HepG2 (cell line): ENCODE results near the gene ALCAM. TPM values are rescaled to one million over a fixed set of nuclear protein-coding genes. Genes with fewer than 3 reads are reported as not detected.

ENCODE experiments used
- ARID2 ChIP-seq: sonication (generic); formaldehyde crosslinking; IDR thresholded peaks from 2 replicates; pipeline ENCODE4 v1.8.1; 2022; ENCODE audit warnings: mild to moderate bottlenecking, missing genetic modification reagents, borderline replicate concordance
- ETV6 ChIP-seq: sonication (generic); formaldehyde crosslinking; conservative IDR thresholded peaks from 2 replicates; pipeline ENCODE4 v1.4.0; 2020; ENCODE audit warnings: missing genetic modification reagents
- FOXO1 ChIP-seq: sonication (generic); formaldehyde crosslinking; IDR thresholded peaks from 2 replicates; pipeline ENCODE4 v1.4.0; 2020; ENCODE audit warnings: missing genetic modification reagents
- GPN1 ChIP-seq: sonication (generic); formaldehyde crosslinking; IDR thresholded peaks from 2 replicates; pipeline ENCODE4 v1.5.1; 2020; ENCODE audit warnings: missing genetic modification reagents, borderline replicate concordance
- HMG20B ChIP-seq: conservative IDR thresholded peaks from 2 replicates; pipeline ENCODE4 v1.6.1; 2016; ENCODE audit warnings: missing genetic modification reagents, missing compliant biosample characterization
- JARID2 ChIP-seq: sonication (generic); formaldehyde crosslinking; IDR thresholded peaks from 2 replicates; pipeline ENCODE4 v1.8.1; 2023; ENCODE audit warnings: missing genetic modification reagents, inconsistent platforms; ENCODE audit not compliant: insufficient replicate concordance
- KDM1A ChIP-seq: IDR thresholded peaks from 2 replicates; pipeline ENCODE4 v1.6.1; 2016; ENCODE audit warnings: missing compliant biosample characterization
- SMAD1 ChIP-seq: sonication (generic); formaldehyde crosslinking; IDR thresholded peaks from 2 replicates; pipeline ENCODE4 v1.4.0; 2020; ENCODE audit warnings: missing genetic modification reagents, low read depth, mild to moderate bottlenecking, borderline replicate concordance
- TEAD3 ChIP-seq: optimal IDR thresholded peaks from 2 replicates; pipeline ENCODE3; 2016; ENCODE audit warnings: borderline replicate concordance
- ZNF296 ChIP-seq: sonication (generic); formaldehyde crosslinking; conservative IDR thresholded peaks from 2 replicates; pipeline ENCODE4 v1.5.0; 2020; ENCODE audit warnings: mild to moderate bottlenecking, missing genetic modification reagents
- ZNF496 ChIP-seq: sonication (generic); formaldehyde crosslinking; IDR thresholded peaks from 2 replicates; pipeline ENCODE4 v1.8.1; 2023; ENCODE audit warnings: mild to moderate bottlenecking, moderate library complexity, missing genetic modification reagents; ENCODE audit not compliant: insufficient replicate concordance
- ZNF629 ChIP-seq: sonication (generic); formaldehyde crosslinking; conservative IDR thresholded peaks from 2 replicates; pipeline ENCODE4 v1.5.0; 2020; ENCODE audit warnings: missing genetic modification reagents
- ZNF761 ChIP-seq: sonication (generic); formaldehyde crosslinking; conservative IDR thresholded peaks from 2 replicates; pipeline ENCODE4 v1.4.0; 2020; ENCODE audit warnings: mild to moderate bottlenecking, missing genetic modification reagents
- ZNF878 ChIP-seq: sonication (generic); formaldehyde crosslinking; IDR thresholded peaks from 2 replicates; pipeline ENCODE4 v1.8.1; 2023; ENCODE audit warnings: mild to moderate bottlenecking, missing genetic modification reagents, moderate library complexity
- polyA plus RNA-seq, 8 experiments: library from polyadenylated mRNA; depleted of rRNA in 3 of 8; stranded (reverse) in 7 of 8; unstranded in 1 of 8; fragments of >200 nt; fragmentation: Illumina TruSeq in 4 of 8; extraction: Trizol in 4 of 8; gene quantifications; 2 replicates each; pipeline versions ENCODE4 v1.2.1 to v1.2.3, GENCODE V29; 2011 to 2016; ENCODE audit warnings: low read depth in 4 of 8, missing spikeins in 1 of 8, mixed read lengths in 1 of 8; ENCODE audit not compliant: insufficient read depth in 1 of 8
- total RNA-seq, 5 experiments: library from RNA; depleted of rRNA; stranded (reverse); fragments of >200 nt; fragmentation: Illumina TruSeq; extraction: Trizol; gene quantifications; 2 replicates each; pipeline ENCODE4 v1.2.3, GENCODE V29; 2016; ENCODE audit warnings: low read depth in 1 of 5
- TF ChIP-seq, protein P1 (sequence below): sonication (generic); formaldehyde crosslinking; IDR thresholded peaks from 2 replicates; pipeline ENCODE4 v1.4.0; 2020; ENCODE audit warnings: mild to moderate bottlenecking, missing genetic modification reagents
- TF ChIP-seq, protein P2 (sequence below): sonication (generic); formaldehyde crosslinking; IDR thresholded peaks from 2 replicates; pipeline ENCODE4 v1.4.0; 2020; ENCODE audit warnings: missing genetic modification reagents, borderline replicate concordance
- TF ChIP-seq, protein P3 (sequence below): sonication (generic); formaldehyde crosslinking; IDR thresholded peaks from 2 replicates; pipeline ENCODE4 v1.5.0; 2020; ENCODE audit warnings: missing genetic modification reagents
- TF ChIP-seq, protein P4 (sequence below): fragments of 450-650 bp; IDR thresholded peaks from 2 replicates; pipeline ENCODE4 v1.6.1; 2016
- TF ChIP-seq, protein P5 (sequence below): sonication (generic); formaldehyde crosslinking; IDR thresholded peaks from 2 replicates; pipeline ENCODE4 v1.4.0; 2020; ENCODE audit warnings: missing genetic modification reagents
- TF ChIP-seq, protein P6 (sequence below): IDR thresholded peaks from 2 replicates; pipeline ENCODE4 v1.6.1; 2016; ENCODE audit warnings: low read depth, control low read depth

Gene ALCAM
- total and polyA plus RNA-seq, 2 of the 13 experiments (the other 11 are each of a cell fraction or from before 2014, with no cell fraction given): 26.0 to 33.1 TPM

DNA sequence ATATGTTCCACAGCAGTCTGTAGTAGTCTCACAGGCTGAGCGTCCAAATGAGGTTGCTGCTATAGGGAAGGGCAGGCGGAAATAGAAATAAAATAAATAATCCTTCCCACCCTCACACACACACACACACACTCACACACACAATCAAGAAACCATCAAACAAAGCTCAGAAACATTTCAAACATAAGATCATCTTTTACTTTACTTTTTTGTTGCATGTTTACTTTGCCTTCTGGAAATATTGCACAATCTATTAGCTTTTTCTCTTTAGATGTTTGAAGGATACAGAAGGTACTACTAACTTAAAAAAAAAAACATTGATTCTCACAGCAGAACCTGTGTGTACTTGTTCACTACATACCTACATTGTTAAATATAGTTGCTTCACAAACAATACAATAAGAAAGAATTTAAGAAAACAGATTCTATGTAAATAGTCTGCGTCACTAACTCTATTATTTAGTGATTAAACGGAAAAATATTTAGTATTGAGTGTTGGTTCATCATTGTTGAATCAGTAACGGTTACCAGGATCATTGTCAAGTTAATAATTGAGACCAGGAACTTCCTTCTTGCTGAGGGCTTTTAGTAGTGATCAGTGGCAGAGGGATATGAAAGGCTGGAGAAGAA is 20.5 kb downstream of the ALCAM start (continued):
- TF ChIP-seq SMAD1 (CRISPR knock-in tag) (no peak), HMG20B (CRISPR knock-in tag) (0 out of 2 replicates have a peak, but pooled peaks have one; percentile 57), FOXO1 (CRISPR knock-in tag) (peak; percentile 53; the same call in 1 of the 2 replicates), GPN1 (CRISPR knock-in tag) (no peak), ZNF761 (no peak), KDM1A (CRISPR knock-in tag) (no peak; the same call in 1 of the 2 replicates), ZNF629 (CRISPR knock-in tag) (no peak), ZNF878 (CRISPR knock-in tag) (peak; percentile 68; the same call in 1 of the 2 replicates), ZNF496 (CRISPR knock-in tag) (no peak), ETV6 (no peak), TEAD3 (CRISPR knock-in tag) (peak; percentile 53), ZNF296 (CRISPR knock-in tag) (no peak), JARID2 (CRISPR knock-in tag) (no peak), ARID2 (CRISPR knock-in tag) (peak; percentile 49; the same call in 1 of the 2 replicates)
- TF ChIP-seq, protein P1, sequence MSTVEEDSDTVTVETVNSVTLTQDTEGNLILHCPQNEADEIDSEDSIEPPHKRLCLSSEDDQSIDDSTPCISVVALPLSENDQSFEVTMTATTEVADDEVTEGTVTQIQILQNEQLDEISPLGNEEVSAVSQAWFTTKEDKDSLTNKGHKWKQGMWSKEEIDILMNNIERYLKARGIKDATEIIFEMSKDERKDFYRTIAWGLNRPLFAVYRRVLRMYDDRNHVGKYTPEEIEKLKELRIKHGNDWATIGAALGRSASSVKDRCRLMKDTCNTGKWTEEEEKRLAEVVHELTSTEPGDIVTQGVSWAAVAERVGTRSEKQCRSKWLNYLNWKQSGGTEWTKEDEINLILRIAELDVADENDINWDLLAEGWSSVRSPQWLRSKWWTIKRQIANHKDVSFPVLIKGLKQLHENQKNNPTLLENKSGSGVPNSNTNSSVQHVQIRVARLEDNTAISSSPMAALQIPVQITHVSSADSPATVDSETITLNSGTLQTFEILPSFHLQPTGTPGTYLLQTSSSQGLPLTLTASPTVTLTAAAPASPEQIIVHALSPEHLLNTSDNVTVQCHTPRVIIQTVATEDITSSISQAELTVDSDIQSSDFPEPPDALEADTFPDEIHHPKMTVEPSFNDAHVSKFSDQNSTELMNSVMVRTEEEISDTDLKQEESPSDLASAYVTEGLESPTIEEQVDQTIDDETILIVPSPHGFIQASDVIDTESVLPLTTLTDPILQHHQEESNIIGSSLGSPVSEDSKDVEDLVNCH (CRISPR knock-in tag): no peak
- TF ChIP-seq, protein P2, sequence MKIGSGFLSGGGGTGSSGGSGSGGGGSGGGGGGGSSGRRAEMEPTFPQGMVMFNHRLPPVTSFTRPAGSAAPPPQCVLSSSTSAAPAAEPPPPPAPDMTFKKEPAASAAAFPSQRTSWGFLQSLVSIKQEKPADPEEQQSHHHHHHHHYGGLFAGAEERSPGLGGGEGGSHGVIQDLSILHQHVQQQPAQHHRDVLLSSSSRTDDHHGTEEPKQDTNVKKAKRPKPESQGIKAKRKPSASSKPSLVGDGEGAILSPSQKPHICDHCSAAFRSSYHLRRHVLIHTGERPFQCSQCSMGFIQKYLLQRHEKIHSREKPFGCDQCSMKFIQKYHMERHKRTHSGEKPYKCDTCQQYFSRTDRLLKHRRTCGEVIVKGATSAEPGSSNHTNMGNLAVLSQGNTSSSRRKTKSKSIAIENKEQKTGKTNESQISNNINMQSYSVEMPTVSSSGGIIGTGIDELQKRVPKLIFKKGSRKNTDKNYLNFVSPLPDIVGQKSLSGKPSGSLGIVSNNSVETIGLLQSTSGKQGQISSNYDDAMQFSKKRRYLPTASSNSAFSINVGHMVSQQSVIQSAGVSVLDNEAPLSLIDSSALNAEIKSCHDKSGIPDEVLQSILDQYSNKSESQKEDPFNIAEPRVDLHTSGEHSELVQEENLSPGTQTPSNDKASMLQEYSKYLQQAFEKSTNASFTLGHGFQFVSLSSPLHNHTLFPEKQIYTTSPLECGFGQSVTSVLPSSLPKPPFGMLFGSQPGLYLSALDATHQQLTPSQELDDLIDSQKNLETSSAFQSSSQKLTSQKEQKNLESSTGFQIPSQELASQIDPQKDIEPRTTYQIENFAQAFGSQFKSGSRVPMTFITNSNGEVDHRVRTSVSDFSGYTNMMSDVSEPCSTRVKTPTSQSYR (CRISPR knock-in tag): peak; percentile 48; the same call in 1 of the 2 replicates
- TF ChIP-seq, protein P3, sequence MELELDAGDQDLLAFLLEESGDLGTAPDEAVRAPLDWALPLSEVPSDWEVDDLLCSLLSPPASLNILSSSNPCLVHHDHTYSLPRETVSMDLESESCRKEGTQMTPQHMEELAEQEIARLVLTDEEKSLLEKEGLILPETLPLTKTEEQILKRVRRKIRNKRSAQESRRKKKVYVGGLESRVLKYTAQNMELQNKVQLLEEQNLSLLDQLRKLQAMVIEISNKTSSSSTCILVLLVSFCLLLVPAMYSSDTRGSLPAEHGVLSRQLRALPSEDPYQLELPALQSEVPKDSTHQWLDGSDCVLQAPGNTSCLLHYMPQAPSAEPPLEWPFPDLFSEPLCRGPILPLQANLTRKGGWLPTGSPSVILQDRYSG: no peak
- TF ChIP-seq, protein P4, sequence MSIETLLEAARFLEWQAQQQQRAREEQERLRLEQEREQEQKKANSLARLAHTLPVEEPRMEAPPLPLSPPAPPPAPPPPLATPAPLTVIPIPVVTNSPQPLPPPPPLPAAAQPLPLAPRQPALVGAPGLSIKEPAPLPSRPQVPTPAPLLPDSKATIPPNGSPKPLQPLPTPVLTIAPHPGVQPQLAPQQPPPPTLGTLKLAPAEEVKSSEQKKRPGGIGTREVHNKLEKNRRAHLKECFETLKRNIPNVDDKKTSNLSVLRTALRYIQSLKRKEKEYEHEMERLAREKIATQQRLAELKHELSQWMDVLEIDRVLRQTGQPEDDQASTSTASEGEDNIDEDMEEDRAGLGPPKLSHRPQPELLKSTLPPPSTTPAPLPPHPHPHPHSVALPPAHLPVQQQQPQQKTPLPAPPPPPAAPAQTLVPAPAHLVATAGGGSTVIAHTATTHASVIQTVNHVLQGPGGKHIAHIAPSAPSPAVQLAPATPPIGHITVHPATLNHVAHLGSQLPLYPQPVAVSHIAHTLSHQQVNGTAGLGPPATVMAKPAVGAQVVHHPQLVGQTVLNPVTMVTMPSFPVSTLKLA: no peak
- TF ChIP-seq, protein P5, sequence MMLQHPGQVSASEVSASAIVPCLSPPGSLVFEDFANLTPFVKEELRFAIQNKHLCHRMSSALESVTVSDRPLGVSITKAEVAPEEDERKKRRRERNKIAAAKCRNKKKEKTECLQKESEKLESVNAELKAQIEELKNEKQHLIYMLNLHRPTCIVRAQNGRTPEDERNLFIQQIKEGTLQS (CRISPR knock-in tag): no peak
- TF ChIP-seq, protein P6, sequence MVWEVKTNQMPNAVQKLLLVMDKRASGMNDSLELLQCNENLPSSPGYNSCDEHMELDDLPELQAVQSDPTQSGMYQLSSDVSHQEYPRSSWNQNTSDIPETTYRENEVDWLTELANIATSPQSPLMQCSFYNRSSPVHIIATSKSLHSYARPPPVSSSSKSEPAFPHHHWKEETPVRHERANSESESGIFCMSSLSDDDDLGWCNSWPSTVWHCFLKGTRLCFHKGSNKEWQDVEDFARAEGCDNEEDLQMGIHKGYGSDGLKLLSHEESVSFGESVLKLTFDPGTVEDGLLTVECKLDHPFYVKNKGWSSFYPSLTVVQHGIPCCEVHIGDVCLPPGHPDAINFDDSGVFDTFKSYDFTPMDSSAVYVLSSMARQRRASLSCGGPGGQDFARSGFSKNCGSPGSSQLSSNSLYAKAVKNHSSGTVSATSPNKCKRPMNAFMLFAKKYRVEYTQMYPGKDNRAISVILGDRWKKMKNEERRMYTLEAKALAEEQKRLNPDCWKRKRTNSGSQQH (CRISPR knock-in tag): 0 out of 2 replicates have a peak, but pooled peaks have one; percentile 56
